ENCODE data around the gene MGP. TPM values are rescaled to one million over a fixed set of nuclear protein-coding genes. Genes with fewer than 3 reads are reported as not detected.

Gene MGP
- total RNA-seq, 4 donors from 2014 or later: 317 to 851 (median 829) TPM

GRCh38 chr12:14844401-14844800 lies 41.3 kb downstream of the MGP start:
- no peak for DNase-seq (ENCODE audit: low spot score)
- no peak for ATAC-seq (ENCODE audit: low FRiP score)
- no peak for TF ChIP-seq CTCF (IDR thresholded peaks at IDR 0.05)

- ATAC-seq (ENCODE audit: low FRiP score) (no peak), DNase-seq (ENCODE audit: low spot score) (no peak)
- no peak for TF ChIP-seq CTCF (IDR thresholded peaks at IDR 0.05)
Observed at GRCh38 chr12:14843425-14843887, 42.2 kb downstream of the MGP start, which contains the start of gene ART4. TSS of gene ART4 (minus strand) at chr12:14843526. CDS start at chr12:14843113, 413 bp downstream.

- TF ChIP-seq CTCF (IDR thresholded peaks at IDR 0.05): no peak
- ATAC-seq (ENCODE audit: low FRiP score) (no peak), DNase-seq (ENCODE audit: low spot score) (no peak)
Observed at GRCh38 chr12:14842315-14842714, 43.3 kb downstream of the MGP start.

- TF ChIP-seq CTCF (IDR thresholded peaks at IDR 0.05): no peak
- peak; percentile 38 for ATAC-seq (ENCODE audit: low FRiP score)
- DNase-seq (ENCODE audit: low spot score): no peak
Observed at GRCh38 chr12:14841761-14842160, 43.9 kb downstream of the MGP start.

GRCh38 chr12:14840616-14841015 lies 45.0 kb downstream of the MGP start:
- TF ChIP-seq CTCF (IDR thresholded peaks at IDR 0.05): no peak
- ATAC-seq (ENCODE audit: low FRiP score) (no peak), DNase-seq (ENCODE audit: low spot score) (no peak)

GRCh38 chr12:14839262-14839661 lies 46.4 kb downstream of the MGP start:
- no peak for TF ChIP-seq CTCF (IDR thresholded peaks at IDR 0.05)
- DNase-seq (ENCODE audit: low spot score) (no peak), ATAC-seq (ENCODE audit: low FRiP score) (no peak)

GRCh38 chr12:14836336-14837210 lies 49.1 kb downstream of the MGP start:
- no peak for TF ChIP-seq CTCF (IDR thresholded peaks at IDR 0.05)
- DNase-seq (ENCODE audit: low spot score) (no peak), ATAC-seq (ENCODE audit: low FRiP score) (peak; percentile 92)
